Esophagus mucosa (tissue), 1 donor: Measurements from ENCODE around the gene PRKAG2. TPM values are rescaled to one million over a fixed set of nuclear protein-coding genes. Genes with fewer than 3 reads are reported as not detected.

Source experiments
- ATAC-seq: fragments of 200-7000 bp; cut with Tn5 transposase; one replicate; pipeline ENCODE4 v1.9.1; 2020
- total RNA-seq: library from RNA; stranded (reverse); gene quantifications from one replicate; pipeline ENCODE4 v1.2.4, GENCODE V29; 2023
- donor health status: DM: yes; HTN: yes; CAD: no.

Gene PRKAG2
- total RNA-seq, 1 donor from 2014 or later = 9.5 TPM

DNA sequence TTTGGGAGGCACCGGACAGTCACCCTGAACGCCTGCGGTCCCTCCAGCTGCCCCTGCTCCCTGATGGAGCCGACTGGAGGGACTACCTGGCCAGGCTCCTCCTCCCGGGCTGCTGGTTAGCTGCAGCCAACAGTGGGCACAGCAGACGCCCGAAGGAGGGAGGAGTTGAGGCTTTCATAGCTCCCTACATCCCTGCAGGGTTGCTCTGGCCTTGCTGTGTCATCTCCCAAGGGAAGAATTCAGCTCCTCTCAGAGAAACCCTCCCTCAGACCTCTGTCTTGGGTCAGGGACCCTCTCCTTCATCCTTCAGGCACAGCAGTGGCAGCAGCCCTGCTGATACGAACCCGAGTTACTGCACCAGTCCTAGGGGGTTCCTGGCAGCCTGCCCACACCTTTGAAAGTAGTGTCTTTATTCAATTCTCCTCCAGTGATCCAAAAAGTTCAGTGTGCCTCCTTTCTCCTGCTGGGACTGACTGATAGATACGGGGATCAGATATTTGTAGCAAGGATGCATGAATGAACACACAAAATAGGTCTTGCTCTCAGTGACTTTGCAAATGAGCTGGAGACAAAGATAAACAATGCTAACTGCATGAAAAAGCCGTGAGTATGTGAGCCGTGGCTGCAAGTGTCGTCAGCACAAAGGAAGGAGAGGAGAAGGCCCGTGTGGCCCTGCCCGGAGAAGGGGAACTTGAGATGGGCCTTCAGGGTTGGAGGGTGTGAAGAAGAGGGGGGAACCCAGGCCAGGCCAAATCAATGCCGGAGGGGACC, 136.6 kb downstream of the PRKAG2 start:
- no peak for ATAC-seq

DNA sequence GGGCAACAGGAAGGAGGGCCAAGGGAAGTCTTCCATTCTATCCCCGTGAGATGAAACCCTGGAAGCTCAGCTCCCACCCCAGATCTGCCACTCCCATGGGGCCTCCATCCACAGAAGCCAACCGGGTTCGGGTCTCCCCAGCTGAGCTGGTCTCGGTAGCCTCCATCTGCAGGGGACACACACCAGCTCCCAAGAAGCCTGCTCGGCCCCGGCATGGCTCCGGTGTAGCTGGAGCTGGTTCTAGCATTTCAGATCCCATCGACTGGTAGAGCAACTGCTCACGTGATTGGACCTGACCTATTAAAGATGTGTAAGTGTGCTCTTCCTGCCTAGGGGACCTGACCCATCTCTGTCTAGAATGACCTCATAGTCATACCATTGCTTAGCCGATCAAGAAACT, 138.0 kb downstream of the PRKAG2 start:
- no peak for ATAC-seq

DNA sequence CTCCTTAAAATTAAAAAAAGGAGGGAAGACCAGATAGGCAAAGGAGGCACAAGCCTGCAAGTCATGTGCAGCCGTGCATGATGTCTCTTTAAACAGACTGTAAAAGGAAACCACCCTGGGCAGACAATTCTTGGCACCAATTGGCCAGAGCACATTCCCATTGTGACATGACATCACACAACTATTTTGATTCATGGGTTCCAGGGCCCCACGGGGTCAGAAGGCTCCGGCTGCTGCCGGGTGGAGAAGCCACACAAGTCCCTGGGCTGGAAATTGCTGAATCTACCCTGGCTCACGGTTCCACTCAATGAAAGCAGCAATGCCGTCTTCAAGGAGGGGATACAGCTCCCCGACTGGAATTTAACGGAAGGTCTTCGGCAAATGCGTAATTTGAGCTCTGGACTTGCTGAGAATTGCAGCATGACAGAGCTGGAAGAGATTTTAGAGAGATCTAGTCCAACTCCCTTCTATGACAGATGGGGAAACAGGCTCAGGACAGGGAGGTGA, 140.5 kb downstream of the PRKAG2 start:
- peak; percentile 69 for ATAC-seq

DNA sequence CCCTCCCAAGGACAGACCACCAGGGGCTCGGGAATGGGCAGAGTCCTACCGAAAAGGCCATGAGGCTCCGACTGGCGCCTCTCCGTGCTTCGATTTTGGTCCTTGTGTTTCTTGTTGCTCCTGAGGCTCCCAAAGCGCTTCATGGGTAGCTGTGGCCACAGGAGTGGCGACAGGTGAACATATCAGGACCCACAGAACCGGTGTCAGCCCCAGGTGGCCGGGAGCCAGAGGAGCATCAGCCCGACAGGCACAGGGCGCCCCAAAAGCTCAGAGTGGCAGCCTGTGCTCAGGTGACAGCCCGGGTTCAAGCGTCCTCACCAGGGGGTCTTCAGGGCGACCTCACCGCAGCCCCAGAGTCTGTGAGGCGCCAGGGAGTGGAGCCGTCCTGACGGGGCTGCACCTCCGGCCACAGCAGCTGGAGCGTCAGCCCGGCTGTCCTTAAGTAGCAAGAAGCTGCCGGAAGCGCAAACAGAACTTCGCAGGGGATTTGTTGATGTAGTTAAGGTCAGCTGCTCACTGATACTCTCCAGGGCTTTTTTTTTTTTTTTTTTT, 141.0 kb downstream of the PRKAG2 start:
- ATAC-seq = no peak

DNA sequence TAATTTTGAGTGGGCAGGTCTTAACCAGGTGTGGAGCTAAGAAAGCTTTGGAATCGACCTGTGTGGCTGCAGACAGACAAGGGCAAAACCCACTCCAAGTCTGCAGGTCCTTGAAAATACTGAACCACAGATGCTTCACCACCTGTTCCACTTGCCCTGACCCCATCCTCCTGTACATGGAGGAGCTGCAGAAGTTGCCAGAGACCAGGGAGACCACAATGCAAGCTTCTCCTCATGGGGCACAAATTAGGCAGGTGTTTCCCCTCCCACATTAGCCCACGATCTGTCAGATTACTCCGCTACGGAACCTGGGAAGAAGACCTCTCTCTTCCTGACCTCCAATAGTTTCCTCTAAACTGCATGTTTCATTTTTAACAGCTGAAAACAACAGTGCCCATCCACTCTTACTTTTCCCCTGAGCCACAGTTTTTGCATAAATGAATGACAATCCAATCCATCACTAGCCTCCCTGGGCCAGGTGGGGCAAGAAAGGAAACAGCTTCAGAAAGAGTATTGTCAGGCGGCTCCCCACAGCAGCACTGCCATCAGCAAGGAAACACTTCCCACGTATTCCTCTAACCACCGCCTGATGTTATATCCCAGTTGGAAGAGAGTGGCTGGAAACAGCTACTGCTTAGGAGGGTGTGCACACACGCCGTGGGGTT, 141.6 kb downstream of the PRKAG2 start:
- ATAC-seq = no peak

DNA sequence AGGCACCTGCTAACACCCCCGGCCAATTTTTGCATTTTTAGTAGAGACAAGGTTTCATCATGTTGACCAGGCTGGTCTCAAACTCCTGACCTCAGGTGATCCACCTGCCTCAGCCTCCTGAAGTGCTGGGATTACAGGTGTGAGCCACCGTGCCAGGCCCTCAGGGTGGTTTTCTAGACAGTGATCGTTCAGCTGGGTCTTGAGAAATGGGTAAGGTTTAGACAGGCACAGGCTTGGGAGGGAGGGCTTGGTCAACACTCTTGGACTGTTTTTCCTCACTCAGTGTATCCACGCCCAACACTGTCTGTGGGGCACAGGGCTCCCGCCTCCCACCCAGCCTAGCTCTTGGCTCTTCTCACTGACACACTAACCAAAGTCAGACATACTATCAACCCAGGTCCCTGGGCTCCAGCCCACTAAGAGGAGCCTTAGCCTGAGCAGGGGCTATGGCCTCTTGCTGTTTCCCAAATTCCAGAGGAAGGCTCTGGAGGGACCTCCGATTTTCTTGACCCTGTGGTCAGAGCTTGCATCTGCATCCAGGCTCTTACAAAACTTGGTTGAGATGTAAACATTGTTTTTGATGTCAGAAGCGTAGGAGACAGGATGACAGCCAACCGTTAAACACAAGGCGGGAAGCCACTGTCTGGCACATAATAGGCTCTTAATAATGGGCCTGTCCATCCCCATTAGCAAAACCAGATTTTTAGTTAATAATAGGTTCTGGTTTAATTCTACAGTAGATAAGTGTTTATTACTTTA, 143.9 kb downstream of the PRKAG2 start:
- no peak for ATAC-seq

DNA sequence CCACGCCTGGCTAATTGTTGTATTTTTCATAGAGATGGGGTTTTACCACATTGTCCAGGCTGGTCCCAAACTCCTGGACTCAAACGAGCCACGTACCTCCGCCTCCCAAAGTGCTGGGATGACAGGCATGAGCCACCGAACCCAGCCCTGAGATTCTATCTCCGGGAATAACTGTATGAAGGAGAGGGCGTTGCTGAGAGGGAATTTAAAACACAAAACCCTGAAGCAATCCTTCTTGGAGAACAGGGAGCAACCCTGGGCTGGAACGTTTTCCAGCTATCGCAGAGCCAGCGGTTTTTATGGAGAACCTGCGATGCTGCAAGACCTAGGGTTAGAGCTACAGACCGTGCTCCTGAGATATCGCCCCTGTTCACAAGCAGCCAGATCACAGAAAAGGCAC, 144.6 kb downstream of the PRKAG2 start:
- ATAC-seq = no peak

DNA sequence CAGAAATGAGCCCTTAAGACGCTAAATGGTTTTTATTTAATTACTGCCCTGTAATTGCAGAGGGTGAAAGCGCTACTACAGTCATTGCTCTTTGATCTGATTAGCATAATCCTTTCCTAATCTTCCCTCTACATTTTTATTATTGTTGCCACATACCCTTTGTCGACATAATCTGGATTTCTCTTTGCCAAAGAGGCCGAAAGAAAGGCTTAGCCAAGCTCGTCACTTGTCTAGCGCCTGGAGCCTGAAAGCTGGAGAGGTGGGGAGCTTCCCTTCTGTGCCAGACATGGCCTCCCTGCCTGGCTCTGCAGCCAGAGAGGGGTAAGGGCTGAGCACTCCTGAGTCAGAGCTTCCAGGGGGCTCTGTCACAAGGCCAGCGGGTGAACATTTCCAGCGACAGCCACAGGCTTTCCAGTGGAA, 145.9 kb downstream of the PRKAG2 start:
- ATAC-seq = peak; percentile 41

DNA sequence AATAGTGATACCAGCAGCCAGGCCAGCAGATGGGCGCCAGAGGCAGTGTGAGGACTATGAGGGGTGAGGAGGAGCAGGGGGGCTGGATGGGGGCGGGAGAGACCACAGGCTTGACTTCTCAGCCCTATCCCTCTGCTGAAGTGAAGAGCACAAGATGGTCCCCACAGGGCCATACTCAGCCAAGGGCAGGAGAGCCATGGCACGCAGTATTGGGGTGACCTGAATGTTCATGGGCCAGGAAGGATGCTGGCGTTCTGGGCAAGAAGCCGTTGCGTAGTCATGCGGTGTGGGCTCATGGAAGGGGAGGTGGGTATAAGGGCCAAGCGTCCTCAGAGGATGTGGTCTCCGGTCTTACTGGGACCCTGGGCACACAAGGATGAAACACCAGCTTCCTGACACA, 146.3 kb downstream of the PRKAG2 start:
- ATAC-seq = no peak

DNA sequence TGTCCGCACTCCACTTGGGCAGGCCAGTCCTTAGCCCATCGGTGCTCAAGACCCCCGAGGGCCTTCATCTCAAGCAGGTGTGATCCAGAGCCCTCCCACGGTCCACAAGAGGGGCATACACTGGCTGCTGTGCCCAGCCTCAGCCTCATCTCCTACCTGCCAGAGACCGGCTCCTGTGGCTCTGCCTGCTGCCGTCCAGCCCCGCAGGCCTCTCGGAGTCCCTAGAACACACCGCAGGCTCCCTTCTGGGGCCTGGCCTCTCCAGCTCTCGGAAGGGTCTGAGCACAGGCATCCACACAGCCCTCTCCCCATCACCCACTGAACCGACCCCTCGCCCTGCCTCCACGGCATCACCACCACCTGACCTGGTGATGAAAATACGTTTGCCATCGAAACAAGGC, 147.4 kb downstream of the PRKAG2 start:
- ATAC-seq = no peak

DNA sequence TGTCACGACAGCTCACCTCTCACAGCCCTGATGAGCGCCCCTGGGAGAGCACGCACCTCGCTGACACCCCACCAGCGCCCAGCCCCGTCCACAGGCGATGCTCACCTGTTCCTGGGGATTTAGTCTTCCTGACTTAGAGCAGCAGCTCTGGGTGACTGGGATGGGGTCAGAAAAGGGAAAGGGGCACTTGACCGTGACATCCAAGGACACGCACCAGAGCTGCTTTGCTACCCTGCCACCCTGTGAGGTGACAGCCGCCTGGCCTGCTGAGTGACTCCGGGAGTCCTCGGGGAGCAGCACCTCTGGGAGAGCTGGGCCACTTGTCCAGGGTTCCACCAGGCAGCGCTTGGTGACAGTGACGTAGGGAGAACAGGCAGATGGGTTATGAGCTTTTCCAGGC, 148.2 kb downstream of the PRKAG2 start:
- no peak for ATAC-seq

DNA sequence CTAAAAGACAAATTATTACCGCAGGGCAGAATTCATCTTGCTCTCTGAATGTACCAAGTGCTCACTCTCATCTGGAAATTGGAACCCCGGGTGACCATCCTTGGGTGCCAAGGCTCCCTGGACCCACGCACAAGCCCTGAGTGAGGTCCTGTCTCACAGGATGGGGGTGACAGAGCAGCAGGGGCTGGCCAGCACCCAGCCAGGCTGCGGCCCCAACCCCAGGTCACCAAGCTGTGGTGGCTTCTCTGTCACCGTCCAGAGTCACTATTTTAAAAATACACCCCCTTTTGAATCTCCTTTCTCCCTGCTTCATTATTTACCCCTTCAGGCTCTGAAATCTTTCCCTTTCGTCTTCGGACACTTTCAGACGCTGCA, 148.6 kb downstream of the PRKAG2 start:
- ATAC-seq = no peak

DNA sequence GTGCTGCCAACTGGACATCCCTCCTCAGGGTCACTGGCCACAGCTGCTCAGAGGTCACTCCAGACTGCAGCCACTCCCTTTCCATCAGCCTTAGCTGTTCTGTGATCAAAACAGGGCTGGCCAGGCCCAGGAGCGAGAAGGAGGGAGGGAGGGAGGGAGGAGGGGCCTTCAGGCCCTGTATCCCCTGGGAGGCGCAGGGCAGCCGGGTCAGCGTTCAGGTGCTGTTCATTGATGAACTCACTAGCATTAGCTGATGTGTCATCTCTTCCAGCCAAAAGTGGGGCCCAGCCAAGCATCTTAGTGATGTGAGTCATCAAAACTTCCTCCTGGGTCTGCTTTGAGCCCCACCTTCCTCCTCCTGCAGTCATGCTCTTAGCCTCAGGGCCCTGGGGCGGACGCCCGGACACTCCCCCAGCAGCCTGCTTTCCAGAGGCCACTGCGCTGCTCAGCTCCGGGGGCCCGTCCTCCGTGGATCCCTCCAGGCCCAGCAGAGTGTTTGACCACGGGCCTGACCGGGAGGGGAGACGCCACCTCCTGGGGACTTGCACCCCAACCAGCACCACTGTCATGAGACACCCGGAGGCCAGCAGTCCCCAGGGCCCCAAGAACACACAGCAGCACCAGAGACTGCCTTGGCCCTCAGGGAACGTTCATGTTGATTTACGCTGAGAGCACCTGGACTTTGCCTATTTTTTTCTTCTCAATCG, 149.2 kb downstream of the PRKAG2 start:
- ATAC-seq = peak; percentile 94

DNA sequence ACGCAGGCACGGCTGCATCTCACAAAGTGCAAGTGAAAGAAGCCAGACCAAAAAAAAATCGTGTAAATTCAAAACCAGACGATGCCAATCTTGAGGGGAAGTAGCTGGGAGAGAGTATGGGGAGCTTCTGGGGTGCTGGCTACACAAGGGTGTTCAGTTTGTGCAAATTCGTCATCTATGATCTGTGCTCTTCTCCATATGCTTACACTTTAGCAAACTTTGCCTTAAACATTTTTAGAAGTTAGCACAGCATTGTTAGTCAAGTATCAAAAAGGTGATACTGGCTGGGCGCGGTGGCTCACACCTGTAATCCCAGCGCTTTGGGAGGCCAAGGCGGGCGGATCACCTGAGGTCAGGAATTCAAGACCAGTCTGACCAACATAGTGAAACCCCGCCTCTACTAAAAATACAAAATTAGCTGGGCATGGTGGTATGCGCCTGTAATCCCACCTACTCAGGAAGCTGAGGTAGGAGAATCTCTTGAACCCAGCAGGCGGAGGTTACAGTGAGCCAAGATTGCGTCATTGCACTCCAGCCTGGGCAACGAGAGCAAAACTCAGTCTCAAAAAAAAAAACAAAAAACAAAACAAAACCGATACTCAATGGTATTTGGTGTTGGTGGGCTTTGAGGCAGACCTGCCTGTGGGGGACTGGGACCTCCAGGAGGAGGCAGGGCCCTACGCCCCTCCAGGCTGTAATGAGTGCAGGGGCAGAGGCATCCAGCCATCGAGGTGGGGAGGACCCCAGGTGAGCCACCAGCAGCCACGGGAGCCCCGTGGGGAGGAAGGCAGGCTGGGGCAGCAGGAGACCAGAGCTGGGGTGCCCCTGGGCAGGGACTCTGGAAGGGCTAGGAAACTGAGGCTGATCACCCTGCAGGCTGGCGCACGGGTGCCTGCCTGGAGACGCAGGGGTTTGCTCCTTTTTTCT, 150.0 kb downstream of the PRKAG2 start:
- no peak for ATAC-seq

DNA sequence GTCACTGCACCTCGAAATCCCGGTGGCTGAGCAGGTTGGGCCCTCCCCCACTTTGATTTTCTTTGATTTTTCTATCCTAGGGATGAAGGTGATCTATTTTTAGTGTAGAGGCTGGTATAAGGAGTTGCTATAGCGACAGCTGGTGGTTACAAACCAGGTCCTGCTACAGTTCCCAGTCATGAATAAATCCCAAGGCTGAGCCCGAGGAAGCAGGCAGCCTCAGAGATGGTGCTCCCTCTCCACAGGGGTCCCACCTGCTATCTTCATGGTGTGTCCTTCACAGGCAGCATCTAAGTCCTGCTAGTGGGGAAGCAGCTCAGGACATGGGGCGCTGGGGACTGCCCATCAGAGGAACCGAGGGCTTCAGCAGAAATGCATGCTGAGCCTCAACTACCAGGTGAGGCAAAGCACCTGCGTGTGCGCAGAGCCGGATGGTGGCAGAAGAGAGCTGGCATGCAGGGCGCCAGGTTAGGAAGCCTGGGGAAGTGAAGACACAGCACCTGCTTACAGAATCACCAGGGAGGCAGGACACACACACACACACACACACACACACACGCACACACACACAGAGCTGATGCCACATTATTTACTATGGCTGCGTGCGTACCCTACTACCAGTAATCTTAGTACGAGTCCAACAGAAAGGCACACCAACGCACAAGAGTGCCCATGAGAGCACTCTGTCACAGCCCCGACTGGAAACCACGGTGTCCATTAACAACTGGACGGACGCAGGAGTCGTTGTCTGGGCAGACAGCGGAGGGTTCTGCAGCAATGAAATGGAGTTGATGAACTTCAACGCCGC, 150.9 kb downstream of the PRKAG2 start:
- no peak for ATAC-seq

DNA sequence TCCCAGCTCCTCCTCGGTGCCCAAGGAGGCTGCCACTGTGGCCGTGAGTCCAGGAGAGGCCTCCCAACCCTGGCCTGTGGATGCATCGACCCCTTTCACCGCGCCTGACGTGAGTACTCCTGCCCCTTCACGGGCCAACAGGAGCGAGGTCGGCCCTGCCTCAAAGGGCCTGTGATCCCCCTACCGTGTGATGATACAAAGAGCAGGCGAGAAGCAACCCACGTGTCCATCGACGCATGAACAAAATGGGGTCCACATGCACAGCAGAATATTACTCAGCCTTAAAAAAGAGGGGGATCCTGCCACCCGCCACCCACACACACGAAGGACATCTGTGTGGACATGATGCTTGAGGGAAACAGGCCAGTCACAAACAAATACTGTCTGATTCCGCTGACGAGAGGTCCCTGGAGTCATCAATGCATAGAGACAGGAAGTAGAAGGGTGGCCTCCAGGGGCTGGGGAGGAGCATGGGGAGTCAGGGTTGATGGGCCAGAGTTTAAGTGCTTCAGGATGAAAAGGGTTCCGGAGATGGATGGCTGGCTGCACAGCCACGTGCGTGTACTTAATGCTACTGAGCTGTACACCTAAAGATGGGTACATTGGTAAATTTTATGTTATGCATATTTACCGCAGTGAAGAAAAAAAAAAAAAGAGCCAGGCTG, 151.9 kb downstream of the PRKAG2 start:
- no peak for ATAC-seq

DNA sequence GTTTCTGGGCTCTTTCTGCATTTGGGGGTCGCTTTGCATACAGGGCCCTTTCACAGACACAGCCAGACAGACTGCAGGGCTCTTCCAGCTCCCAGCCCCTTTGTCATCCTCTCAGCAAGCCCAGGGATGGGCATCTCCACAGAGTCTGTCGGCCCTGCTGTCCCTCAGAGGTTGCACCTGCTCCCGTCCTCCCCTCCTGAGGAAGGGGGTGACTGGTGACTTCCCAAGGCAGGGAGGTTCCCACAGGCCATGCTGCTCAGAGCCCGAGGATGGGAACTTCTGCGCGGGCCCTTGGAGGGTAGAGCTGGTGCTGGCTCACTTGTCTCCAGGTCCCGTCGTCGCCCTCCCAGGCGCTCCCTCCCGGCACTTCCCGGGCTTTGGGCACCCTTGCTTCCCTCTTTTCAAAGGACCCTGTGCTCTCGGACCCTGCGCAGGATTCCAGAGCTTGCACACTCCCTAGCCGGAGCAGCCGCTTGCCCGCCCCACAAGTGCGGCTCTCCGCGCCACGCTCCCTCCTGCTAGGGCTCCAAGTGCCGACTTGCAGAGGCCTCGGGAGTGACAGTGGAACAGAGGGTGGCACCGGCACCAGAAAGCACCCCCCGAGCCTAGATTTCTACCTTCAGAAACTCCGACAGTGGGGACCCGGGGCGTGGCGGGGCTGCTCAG, 152.5 kb downstream of the PRKAG2 start:
- no peak for ATAC-seq

DNA sequence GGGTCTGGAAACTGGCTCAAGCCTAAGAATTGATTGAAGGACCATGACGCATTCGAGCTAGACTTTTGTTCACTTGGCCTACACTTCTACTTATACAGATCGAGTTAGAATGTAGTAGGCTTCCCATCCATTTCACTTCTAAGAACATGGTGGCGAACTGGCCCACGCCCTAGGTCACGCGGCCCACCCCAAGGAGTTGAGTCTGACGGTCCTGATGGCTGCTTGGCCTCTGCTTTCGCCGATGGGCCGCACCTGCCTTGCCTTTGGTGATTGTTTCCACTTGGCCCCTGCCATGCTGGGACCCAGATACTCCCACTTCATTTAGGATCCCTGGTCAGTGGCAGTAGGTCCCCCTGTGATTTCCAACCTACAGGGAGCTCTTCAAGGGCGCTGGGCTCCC, 153.6 kb downstream of the PRKAG2 start:
- ATAC-seq = no peak

DNA sequence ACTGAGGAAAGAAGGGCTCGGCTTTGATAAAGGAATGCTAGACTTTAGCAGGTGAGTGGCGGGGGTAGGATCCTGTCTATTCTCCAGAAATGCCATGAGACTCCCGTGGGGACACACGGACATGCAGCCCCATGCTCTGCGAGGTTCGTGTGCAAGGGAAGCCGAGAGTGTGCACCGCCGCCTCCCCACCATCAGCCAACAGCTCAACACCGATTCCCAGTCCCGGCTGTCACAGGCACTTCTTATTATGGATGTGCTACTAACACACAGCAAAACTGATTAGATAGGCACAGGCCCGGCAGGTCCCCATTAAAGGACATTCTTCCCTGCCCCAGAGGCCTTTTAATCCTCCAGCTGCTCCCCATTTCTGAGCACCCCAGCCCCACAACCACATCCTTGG, 154.4 kb downstream of the PRKAG2 start:
- no peak for ATAC-seq
